T-helper 1 cell treated with Interleukin-12 subunit alpha and Interleukin-12 subunit beta and Interleukin-4 antibody, amounts not matched to agents 30 ng/mL and 1 ng/mL, for 36 hours (primary cell): ENCODE results near the gene KCNN2. TPM values are rescaled to one million over a fixed set of nuclear protein-coding genes. Genes with fewer than 3 reads are reported as not detected.
"Not testable (repeated sequence)": the region's sequence is repeated elsewhere in the genome, so short reads cannot be mapped to it uniquely, and the experiment has no call there.

Experiments used
- intact Hi-C: fragments of 100-400 bp; cut with micrococcal nuclease; formaldehyde crosslinking; loops from one replicate; pipeline ENCODE4 v1.15.1; 2024
- total RNA-seq: library from RNA; stranded (reverse); gene quantifications from 2 replicates; pipeline ENCODE4 v1.2.3, GENCODE V29; 2022

The KCNN2 gene
- total RNA-seq, 1 donor from 2014 or later = not detected

DNA sequence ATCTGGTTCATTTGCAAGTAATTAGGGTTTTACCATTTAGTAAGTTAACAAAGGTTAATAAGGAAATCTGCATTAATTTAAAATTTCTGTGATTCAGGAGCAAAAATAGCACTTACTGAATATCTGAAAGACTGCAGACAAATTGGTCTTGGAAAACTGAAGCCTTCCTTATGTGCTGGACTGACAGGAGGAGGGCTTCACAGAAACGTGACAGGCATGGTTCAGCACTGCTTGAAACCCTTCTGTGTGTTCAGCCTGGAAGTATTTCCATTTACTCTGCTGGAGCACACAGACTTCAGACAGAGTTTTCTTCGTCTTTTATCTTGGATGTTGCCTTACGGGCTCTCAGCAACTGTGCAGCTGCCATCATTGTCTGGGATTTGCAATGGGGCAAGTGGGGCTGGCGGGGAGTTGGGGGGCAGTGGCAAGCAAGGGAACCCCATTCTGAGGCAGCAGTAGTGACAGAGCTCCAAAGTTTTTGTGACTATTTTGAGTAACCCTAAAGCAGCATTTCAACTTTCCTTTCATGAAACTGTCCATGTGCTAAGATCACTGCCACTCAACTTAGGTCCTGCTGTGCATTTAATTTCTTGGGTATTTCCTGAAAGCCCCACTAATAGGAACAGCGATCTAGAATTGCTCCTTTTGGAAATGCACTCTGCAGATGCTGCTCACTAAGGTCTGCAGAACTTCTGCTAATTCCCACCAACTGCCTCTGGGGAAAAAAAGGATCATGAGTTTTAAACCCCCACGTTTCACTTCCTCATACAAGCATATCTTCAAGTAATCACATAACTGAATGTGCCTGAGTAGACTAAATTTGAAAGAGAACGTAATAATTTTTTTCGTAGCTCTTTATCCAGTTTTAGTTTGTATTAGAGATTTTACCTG is 56.6 kb downstream of the KCNN2 start:
- intact Hi-C loops = no loop called here

DNA sequence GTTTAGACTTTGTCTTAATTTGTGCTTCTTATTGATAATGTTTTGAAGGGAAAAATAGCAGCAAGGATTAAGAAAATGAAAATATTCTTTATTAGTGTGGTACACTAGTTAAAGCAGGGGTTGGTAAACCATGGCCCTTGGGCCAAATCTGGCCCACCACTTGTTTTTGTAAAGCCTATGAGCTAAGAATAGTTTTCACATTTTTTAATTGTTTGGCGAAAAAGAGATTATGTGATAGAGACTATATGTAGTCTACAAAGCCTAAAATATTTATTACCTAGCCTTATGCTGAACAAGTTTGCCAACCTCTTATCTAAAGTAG is 57.2 kb downstream of the KCNN2 start:
- intact Hi-C loops = no loop called here

DNA sequence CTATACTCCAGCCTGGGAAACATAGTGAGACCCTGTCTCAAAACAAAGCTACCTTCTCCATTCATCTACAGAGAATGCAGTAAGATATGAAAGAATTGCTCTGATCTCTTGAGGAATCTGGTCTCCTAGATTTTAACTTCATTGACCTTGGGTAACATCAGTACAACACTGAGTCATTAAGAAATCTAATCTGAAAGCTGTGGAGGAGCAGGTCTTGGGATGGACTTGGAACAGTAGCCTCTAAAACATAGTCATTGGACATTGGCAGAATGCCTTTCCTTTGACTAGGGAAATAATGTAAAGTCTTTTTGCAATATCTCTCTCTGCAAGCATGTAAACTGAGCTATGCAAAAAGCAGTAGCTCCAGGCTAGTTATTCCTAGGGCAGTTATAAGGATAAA is 58.1 kb downstream of the KCNN2 start:
- intact Hi-C loops = no loop called here

DNA sequence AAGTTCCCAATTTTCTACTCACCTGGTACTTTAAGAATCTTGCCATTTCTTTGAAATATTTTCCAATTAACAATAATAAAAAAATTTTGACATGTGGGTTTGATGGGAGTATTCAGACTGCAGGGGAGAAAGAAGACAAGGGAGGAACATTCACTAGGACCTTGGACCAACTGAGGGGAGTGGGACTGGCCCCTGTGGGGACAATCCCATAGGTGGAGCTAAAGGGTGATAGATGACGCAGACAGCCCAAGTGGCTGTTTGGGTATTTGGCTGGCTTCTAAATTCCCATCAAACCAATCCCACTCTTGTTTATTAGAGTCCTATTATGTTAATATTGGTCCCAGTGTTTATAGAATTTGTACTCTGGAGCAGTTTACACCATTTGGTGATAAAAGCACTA is 65.3 kb downstream of the KCNN2 start:
- intact Hi-C loops = no loop called here

DNA sequence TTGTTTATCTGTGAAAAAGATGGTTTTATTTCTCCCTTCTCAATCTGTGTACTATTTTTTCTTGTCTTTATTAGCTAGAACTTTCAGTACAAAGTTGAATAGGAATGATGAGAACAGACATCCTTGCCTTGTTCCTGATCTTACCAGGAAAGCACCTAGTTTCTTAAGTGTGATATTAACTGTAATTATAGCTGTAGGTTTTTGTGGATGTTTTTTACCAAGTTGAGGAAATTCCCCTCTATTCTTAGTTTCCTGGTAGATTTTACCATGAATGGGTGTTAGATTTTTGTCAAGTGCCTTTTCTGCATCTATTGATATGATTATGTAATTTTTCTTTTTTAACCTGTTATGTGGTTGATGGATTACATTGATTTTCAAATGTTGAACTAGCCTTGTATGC is 68.7 kb downstream of the KCNN2 start:
- intact Hi-C loops = no loop called here

DNA sequence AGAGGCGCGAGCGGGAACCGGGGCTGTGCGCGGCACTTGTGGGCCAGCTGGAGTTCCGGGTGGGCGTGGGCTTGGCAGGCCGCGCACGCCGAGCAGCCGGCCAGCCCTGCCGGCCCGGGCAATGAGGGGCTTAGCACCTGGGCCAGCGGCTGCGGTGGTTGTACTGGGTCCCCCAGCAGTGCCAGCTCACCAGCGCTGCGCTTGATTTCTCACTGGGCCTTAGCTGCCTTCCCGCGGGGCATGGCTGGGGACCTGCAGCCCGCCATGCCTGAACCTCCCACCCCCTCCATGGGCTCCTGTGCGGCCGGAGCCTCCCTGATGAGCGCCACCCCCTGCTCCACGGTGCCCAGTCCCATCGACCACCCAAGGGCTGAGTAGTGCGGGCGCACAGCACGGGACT is 70.8 kb downstream of the KCNN2 start:
- intact Hi-C loops = not testable (repeated sequence)

DNA sequence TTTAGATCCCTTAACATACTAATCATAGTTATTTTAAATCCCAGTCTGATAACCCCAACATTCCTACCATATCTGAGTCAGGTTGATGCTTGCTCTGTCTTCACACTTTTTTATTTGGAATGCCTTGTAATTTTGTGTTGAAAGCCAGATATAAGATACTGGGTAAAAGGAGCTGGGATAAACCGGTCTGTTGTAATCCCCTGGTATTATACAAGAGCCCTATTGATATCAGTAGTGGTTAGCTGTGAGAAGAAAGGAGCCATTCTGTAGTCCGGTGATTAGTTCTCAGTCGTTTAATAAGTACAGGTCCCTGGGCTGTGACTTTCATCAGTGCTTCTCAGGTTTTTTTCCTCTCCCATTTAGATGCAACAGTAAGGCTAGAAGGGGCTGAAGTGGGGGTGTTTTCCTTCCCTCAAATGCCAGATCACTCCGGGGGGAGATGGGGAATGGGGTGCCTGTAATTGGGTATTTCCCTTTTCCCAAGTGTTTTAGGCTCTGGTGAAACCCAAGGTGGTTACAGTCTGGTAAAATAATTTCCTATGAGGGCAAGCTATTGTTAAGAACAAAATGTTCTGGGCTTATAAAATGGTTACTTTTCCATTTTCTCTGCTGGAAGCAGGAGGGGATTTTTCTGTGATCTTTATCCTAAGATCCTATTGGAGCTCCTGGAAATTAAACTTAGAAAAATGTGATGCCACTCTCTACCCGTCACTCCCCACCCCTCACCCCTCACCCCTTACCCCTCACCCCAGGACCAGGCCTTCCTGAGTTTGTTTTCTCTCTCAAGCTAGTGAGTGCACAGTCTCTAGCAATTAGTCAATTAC is 72.7 kb downstream of the KCNN2 start:
- intact Hi-C loops = no loop called here

DNA sequence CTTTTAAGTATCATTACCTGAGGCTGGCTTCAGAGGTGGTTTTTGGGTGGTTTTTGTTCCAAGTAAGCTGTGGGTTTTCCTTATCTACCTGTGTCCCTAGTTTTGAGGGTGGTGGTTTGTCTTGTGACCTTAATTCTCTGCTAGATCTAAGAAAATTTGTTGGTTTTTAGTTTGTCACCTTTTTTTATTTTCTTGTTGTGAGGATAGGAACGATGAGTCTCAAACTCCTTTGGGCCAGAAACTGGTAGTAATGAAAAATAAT is 73.3 kb downstream of the KCNN2 start:
- intact Hi-C loops = no loop called here

DNA sequence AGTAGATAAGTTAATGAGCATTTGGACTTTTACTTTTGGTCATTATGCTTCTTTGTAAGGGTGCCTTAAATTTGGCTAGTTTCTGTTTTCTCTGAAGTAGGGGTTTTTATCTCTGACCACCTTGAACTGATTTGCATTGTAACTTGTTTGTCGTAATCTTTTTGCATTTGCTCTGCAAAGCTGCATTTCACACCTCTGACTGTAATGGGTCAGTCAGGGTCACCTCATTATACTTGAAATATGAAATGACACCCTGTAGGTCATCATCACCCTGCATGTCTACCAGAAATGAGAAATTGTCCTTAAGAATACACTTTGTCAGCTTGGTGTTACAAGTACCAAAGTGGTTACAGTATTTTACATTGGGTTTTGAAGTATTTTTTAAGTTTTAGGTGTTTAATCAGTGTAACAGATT is 74.0 kb downstream of the KCNN2 start:
- intact Hi-C loops = no loop called here

DNA sequence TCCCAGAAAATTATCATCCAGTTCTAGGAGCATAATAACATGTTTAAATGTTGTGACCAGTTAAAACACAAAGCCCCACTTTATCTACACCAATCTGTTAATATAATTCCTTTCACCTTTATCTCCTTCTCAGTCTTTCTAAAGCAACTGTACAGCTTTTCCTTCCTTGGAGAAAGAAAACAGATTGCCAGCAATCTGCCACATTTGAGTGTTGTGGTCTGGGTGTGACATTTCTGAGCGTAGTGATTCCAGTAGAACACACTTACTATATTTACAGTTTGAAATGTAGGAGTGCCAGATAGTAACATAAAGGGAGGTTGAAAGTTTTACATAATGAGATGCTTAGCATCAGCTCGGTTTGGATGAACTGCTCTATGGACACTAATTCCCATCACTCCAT is 76.1 kb downstream of the KCNN2 start:
- intact Hi-C loops = no loop called here

DNA sequence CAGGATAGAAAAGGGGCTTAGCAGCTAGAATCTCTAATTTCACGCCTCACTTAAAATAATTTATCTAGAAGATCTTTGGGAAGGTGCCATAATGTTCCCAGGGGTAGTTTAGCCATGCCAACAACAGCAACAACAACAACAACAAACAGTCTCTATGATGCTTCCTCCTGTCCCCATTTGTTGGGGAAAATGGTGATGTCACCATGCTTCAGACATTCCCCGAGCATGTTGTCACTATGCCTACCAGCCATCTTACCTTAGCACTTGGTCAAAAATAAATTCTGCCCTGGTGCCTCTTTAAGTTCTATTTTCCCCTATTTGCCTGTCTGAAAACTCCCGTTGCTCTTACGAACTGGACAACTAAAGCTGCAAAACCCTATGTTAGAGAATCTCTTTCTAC is 76.6 kb downstream of the KCNN2 start:
- intact Hi-C loops = no loop called here

DNA sequence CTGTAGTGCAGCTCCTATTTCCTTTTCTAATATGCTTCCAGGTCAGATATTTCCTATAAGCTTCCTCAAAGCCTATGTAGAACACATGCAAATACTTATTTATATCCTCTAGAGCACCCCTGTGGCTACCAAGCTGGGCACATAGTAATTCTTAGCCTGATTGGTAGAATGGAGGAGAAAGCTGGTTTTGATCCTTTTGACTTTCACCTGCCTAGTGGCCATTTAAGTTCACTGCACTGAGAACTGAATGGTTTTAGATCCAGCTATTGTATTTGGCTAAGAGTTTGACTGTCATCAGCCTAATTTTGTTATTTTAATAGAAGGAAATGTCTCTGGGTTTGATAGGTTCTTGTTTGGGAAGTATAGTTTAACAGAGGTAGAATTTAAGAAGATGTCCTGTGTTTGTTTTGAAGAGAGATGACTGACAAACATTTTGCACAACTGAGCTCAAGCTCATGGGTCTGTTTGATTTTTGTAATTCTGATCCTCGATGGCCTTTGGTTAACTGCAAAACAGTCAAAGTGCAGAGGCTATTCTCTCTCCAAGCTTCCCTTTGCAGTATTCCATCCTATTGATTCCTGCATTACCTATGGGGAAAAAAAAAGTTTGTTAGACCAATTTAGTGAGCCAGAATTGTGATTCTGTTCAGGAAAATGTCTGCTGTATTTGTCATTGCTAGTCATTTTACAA is 85.4 kb downstream of the KCNN2 start:
- intact Hi-C loops = no loop called here

DNA sequence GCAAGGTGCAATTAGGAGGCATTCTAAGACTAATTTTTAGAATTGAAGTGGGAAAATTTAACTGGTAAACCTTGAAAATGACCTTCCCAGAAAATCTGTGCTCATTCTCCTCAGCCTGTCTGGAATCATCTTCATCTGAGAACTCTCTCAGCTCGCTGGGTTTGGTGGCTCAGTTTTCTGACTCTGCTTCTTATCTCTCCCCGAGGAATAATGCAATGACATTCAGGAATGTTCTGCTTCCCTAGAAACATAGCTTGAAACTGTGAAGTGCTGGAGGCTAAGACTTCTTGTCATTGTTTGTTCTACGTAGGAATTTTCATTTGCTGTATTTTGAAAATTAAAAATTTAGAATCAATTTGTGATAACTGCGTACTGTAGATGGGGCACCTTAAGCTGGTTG is 86.6 kb downstream of the KCNN2 start:
- intact Hi-C loops = no loop called here

DNA sequence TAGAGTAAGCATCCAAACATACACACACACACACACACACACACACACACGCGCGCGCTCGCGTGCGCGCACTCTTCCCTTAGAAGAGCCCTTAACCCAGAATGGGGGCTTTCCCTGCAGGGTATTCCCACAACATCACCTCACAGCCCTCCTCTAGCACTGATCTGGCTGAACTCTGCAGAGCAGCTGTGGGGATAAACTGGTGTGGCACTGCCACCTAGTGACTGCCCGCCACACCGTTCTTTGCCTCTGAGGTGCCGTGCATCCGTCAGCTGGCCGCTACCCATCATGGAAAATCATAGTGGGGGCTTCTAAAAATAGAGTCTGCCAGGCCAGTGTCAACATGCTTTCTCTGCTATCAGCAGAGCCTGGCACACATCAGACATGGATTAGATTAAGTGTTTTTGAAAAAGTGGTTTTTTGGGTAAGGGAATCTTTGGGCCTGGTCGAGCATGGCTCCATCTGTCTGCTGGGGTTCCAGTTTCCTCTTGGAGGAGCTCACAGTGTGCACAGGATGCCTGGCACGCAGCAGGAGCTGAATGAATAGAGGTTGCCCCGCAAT is 88.1 kb downstream of the KCNN2 start:
- intact Hi-C loops = loop anchor here (1.0 to 10.0 kb wide), 3 partner anchors 348 to 795 kb away; no protein-coding TSS in a partner anchor

DNA sequence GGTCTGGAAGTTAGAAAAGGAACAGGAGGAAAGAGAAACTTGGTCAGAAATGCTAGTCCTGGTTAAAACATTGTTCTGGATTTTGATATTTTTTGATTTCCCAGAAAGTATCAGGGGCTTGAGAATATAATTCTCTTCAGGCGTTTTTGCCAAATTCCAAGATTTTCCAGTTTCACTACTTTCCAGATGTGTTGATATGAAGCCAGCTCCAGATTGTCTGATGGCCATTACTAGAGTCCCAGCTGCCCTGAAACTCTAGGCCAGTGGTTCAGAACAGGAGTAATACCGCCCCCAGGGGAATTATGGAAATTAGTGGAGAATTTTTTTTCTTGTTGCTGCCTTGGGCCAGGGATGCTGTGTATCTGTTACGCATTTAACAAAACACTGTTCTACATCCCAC is 88.6 kb downstream of the KCNN2 start:
- intact Hi-C loops = loop anchor here (1.0 to 10.0 kb wide), 3 partner anchors 348 to 794 kb away; no protein-coding TSS in a partner anchor

DNA sequence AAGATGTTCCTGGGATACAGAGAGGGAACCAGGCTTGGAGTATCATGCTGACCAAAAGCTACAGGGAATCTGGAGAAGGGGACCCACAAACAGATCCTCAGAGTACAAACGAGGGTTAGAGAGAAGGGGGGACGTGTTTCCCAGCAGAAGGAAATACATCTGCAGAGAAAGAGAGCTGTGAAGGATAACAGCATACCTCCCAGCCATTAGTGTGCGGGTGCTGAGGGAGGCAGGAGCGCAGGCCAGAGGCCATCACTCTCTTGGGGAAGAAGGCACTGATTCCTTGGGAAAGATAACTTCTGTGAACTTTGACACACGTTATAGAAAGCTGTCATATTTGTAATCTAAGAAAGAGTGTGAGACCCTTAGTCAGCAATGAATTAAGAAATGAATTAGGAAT is 96.9 kb downstream of the KCNN2 start:
- intact Hi-C loops = loop anchor here (10.0 kb wide), 1 partner anchor 786 kb away; no protein-coding TSS in a partner anchor

DNA sequence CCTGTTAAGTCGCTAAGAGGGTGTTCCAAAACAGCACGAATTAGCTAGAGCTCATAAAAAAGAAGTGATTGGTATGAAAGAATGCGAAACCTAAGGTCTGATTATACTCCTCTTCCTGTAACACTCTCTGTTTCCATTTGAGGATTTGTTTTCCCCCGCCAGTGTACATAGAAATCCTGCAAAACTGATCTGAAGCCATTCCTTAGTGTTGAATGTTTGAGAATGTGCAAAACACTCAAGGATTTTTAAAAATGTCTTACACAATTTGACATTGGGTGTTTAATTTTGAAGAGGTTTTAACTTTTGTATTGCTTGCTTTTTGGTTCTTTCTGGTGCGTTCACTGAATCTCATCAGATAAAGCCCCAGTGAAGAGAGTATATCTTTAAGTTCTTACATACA is 105.3 kb downstream of the KCNN2 start:
- intact Hi-C loops = no loop called here

DNA sequence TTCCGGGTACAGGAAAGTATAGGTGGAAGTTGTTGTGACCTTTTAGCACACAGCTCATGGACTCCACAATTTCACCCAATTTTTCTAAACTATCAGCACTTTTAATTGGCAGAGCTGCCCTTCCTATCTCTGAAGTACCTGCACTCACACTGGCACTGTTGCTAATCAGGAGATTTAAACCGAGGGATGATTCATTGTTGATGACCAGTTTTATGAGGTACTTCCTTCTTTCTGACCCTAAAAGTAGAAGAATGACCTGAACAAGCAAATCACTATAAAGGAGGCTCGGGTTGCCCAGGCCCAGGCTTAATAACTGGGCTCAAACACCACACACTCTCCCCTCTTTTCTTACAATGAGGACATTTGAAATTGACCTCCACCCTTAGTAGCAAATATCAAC is 105.9 kb downstream of the KCNN2 start:
- intact Hi-C loops = no loop called here

DNA sequence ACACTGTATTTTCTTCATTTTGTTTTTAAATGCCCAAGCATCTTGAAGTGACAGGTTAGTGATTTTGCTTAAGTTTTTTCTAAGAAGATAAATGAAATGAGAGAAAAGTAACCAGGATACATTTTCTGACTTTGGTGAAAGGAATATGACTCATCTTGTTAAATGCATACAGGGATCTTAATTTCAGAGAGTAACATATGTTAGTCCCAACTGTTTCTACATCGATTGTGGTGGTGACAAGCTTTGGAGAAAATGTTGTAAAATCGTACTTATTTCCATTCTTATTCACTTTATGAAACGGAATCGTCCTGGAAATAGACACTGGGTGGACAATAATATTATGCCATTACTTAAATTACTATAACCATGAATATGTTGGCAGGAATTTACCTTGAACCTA is 107.5 kb downstream of the KCNN2 start:
- intact Hi-C loops = no loop called here

DNA sequence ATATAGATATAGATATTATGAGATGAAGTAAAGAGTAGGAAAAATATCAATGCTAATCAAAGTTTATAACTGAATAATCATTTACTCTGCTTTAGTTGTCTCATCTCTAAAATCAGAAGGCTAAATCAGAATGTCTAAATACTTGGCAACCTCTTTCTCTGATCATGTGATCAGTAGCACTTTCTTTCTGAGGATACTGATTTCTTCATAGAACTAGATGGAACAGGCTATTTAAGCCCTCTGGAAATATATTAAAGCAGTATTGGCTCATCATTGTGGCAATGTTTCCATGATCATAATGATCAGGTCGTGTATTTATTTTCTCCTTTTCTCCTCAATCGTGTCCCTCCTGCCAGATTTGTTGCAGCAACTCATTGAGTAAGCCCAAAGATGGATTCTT is 109.7 kb downstream of the KCNN2 start:
- intact Hi-C loops = no loop called here

DNA sequence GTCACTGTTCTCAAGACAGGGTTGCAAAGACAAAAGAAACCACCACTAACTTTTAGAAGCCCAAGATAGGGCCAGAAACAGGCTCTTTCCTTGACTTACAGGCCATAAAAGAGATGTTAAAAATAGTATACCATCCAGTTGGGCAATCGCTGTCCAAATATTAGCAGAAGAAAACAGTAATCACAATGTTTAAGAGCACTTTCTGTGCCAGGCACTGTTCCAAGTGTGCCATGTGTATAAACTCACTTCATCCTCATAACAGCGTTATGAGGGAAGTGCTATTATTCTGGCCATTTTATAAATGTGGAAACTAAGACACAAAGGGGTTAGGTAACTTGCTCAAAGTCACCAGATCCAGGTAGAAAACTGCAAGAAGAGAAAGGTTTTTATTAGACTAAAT is 111.7 kb downstream of the KCNN2 start:
- intact Hi-C loops = no loop called here

DNA sequence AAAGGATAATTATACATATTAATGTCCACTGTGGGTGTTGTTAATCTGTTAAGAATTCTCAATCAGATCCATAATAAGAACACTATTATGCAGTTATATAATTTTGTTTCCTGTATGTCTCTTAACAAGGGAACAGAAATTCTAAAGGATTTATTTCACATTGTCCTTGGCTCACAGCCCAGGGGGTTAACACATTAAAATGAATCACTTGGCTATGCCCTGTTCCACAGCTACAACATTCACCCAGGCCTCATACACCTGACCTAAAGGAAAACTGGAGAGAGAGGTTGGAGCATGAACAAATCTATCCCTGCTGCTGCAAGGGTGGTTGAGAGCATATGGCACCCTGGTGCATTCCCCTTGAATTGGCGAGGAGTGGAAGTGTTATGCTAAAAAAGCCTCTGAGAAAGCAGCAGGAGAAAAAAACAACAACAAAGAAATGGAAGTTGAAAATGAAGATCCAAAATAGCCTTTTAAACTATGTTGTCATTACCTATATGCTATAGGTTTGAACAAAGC is 116.0 kb downstream of the KCNN2 start:
- intact Hi-C loops = no loop called here
